OCI-LY3 (cell line): ENCODE results near the gene DBNDD2.

ENCODE experiments used
- H2AFZ ChIP-seq: fragments of 200-600, 300-600 bp; shearing (Covaris generic); 2 replicates; pipeline ENCODE4 v1.6.0; 2014; ENCODE audit warnings: antibody characterized with exemption, low read depth, low read length
- H3K27ac ChIP-seq: fragments of 200-600, 300-600 bp; sonication (generic); 2 replicates; pipeline ENCODE4 v1.5.1; 2014; ENCODE audit warnings: mild to moderate bottlenecking, low read length, moderate library complexity, mixed read lengths
- H3K27me3 ChIP-seq: fragments of 200-600, 300-600 bp; sonication (generic); 2 replicates; pipeline ENCODE4 v1.6.1; 2014; ENCODE audit warnings: low read depth, low read length, mixed read lengths
- H3K36me3 ChIP-seq: fragments of 200-600, 300-600 bp; sonication (generic); replicated peaks from 2 replicates; pipeline ENCODE3; 2014; ENCODE audit warnings: low read depth, low read length, mixed read lengths
- H3K4me1 ChIP-seq: fragments of 300-600, 200-600 bp; sonication (generic); 2 replicates; pipeline ENCODE4 v1.6.1; 2014; ENCODE audit warnings: low read length, mixed read lengths
- H3K4me2 ChIP-seq: fragments of 200-600, 300-600 bp; sonication (generic); 2 replicates; pipeline ENCODE4 v1.6.1; 2014; ENCODE audit warnings: low read length, mixed read lengths
- H3K4me3 ChIP-seq: fragments of 300-600, 200-600 bp; sonication (generic); 2 replicates; pipeline ENCODE4 v1.5.1; 2014; ENCODE audit warnings: antibody characterized with exemption, mild to moderate bottlenecking, low read length, moderate library complexity
- H3K79me2 ChIP-seq: fragments of 300-600, 200-600 bp; shearing (Covaris generic); 2 replicates; pipeline ENCODE4 v1.6.1; 2014; ENCODE audit warnings: mild to moderate bottlenecking, low read length, mixed read lengths
- H3K9ac ChIP-seq: fragments of 300-600, 200-600 bp; shearing (Covaris generic); 2 replicates; pipeline ENCODE4 v1.6.0; 2014; ENCODE audit warnings: mild to moderate bottlenecking, low read length, moderate library complexity
- H3K9me3 ChIP-seq: fragments of 200-600, 300-600 bp; shearing (Covaris generic); 2 replicates; pipeline ENCODE4 v1.6.1; 2014; ENCODE audit warnings: low read length, mixed read lengths; ENCODE audit not compliant: insufficient read depth
- H4K20me1 ChIP-seq: fragments of 200-600, 300-600 bp; sonication (generic); 2 replicates; pipeline ENCODE4 v1.6.1; 2016; ENCODE audit warnings: low read length, mixed read lengths; ENCODE audit not compliant: insufficient read depth
- EZH2phosphoT487 ChIP-seq: fragments of 200-600 bp; shearing (Covaris generic); IDR thresholded peaks from 2 replicates; pipeline ENCODE4 v1.6.1; 2018; ENCODE audit warnings: antibody characterized with exemption, mixed run types, low read depth
- TF ChIP-seq, protein P1 (sequence below): fragments of 200-600, 300-600 bp; sonication (generic); IDR thresholded peaks from 2 replicates; pipeline ENCODE4 v1.5.1; 2014; ENCODE audit warnings: antibody characterized with exemption, low read length, low read depth

Gene DBNDD2

DNA sequence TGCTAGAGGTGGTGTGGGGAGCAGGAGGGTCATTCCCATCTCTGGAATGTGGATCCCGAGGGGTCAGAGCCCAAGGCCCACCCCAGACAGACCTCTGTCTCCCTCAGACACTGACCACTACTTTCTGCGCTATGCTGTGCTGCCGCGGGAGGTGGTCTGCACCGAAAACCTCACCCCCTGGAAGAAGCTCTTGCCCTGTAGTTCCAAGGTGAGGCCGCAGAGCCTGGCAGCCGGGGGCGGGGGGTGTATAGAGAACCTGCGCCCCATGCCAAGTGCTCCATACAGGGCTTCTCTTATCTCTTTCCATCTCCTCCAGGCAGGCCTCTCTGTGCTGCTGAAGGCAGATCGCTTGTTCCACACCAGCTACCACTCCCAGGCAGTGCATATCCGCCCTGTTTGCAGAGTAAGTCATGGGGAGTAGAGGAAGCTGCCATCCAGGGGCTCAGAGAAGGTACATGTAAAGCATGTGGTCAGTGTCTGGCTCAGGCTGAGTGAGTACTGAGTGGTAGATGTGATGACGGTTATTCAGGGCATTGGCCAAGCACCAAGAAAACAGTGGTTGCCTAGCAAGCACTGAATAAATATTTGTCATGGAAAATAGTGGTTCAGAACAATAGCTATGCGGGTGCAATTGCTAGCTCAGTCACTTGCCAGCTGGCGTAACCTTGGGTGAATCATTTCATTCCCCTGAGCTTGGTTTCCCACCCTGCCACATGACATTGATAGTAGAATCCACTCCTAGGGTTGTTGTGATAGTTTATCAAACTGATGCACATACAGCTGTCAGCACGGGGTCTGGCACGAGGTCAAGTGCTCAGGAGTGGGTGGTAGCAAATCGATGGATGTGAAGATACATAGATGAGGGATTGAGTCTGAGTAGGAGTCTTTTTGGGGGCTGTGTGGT is 11.4 kb downstream of the DBNDD2 start:
- Histone ChIP-seq H2AFZ (no peak overlapping the region), H3K4me2 (no peak overlapping the region), H3K36me3 (peaks cover 41% of the 10 kb centered on the region), H3K9me3 (no peaks in the 10 kb centered on the region), H3K4me1 (peaks cover 17% of the 10 kb centered on the region), H3K79me2 (peaks cover 27% of the 10 kb centered on the region), H4K20me1 (no peaks in the 10 kb centered on the region), H3K27me3 (no peaks in the 10 kb centered on the region), H3K27ac (no peak overlapping the region), H3K4me3 (no peak overlapping the region), H3K9ac (no peak overlapping the region)
- TF ChIP-seq, protein P1, sequence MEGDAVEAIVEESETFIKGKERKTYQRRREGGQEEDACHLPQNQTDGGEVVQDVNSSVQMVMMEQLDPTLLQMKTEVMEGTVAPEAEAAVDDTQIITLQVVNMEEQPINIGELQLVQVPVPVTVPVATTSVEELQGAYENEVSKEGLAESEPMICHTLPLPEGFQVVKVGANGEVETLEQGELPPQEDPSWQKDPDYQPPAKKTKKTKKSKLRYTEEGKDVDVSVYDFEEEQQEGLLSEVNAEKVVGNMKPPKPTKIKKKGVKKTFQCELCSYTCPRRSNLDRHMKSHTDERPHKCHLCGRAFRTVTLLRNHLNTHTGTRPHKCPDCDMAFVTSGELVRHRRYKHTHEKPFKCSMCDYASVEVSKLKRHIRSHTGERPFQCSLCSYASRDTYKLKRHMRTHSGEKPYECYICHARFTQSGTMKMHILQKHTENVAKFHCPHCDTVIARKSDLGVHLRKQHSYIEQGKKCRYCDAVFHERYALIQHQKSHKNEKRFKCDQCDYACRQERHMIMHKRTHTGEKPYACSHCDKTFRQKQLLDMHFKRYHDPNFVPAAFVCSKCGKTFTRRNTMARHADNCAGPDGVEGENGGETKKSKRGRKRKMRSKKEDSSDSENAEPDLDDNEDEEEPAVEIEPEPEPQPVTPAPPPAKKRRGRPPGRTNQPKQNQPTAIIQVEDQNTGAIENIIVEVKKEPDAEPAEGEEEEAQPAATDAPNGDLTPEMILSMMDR, result no peak
- no peak for TF ChIP-seq EZH2phosphoT487

DNA sequence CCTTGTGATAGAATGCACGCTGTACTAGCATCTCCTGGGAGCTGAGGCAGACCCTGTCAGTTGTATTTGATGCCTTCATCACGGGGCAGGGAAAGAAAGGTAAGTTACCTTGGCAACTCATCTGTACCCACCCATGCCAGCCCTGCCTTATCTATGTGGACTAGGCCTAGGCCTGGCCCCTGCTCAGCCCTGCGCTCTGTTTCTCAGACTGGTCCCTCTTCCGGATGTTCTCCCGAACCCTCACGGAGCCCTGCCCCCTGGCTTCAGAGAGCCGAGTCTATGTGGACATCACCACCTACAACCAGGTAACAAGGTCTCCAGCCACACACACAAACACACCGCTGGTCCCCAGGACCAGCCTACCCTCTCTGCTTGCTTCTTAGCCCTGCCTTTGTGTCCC is 12.0 kb downstream of the DBNDD2 start:
- Histone ChIP-seq H3K27ac (no peak overlapping the region), H3K4me2 (no peak overlapping the region), H3K36me3 (peaks cover 45% of the 10 kb centered on the region)

DNA sequence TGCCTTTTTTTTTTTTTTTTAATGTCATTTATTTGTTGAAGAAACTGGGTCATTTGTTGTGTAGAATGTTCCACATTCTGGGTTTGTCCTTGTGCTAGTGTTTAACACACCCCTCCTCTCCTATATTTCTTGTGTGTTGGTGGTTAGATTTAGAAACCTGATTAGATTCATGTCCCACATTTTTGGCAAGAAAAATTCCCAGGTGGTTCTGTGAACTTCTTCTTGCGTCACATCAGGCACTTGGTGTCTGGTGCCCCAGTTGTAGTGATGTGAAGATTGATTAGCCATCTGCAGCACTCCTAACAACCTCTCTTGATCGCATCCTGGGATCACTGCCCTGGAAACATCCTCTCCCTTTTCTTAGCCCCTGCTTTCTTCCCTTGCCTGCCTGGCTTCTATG is 15.6 kb downstream of the DBNDD2 start:
- H3K36me3 ChIP-seq, result peaks cover 56% of the 10 kb centered on the region

More for the DNA sequence above, 12.0 kb downstream of the DBNDD2 start:
- Histone ChIP-seq H3K4me1 (peaks cover 11% of the 10 kb centered on the region), H3K27me3 (no peaks in the 10 kb centered on the region), H3K9ac (no peak overlapping the region), H4K20me1 (no peaks in the 10 kb centered on the region), H2AFZ (no peak overlapping the region), H3K9me3 (no peaks in the 10 kb centered on the region), H3K79me2 (peaks cover 27% of the 10 kb centered on the region), H3K4me3 (no peak overlapping the region)
- TF ChIP-seq, protein P1, result no peak
- TF ChIP-seq EZH2phosphoT487, result no peak

DNA sequence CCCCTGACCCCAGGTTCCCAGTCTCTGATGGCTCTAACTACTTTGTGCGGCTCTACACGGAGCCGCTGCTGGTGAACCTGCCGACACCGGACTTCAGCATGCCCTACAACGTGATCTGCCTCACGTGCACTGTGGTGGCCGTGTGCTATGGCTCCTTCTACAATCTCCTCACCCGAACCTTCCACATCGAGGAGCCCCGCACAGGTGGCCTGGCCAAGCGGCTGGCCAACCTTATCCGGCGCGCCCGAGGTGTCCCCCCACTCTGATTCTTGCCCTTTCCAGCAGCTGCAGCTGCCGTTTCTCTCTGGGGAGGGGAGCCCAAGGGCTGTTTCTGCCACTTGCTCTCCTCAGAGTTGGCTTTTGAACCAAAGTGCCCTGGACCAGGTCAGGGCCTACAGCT is 17.5 kb downstream of the DBNDD2 start:
- TF ChIP-seq, protein P1, result no peak
- TF ChIP-seq EZH2phosphoT487, result no peak
- Histone ChIP-seq H3K36me3 (peaks cover 43% of the 10 kb centered on the region), H2AFZ (no peak overlapping the region), H3K4me3 (no peak overlapping the region), H3K9ac (no peak overlapping the region), H3K4me1 (no peaks in the 10 kb centered on the region), H3K9me3 (no peaks in the 10 kb centered on the region), H3K4me2 (no peak overlapping the region), H3K27me3 (no peaks in the 10 kb centered on the region), H4K20me1 (no peaks in the 10 kb centered on the region), H3K27ac (no peak overlapping the region), H3K79me2 (no peaks in the 10 kb centered on the region)

More for the DNA sequence above, 15.6 kb downstream of the DBNDD2 start:
- Histone ChIP-seq H3K79me2 (no peaks in the 10 kb centered on the region), H3K9ac (no peak overlapping the region), H3K9me3 (no peaks in the 10 kb centered on the region), H3K4me1 (no peaks in the 10 kb centered on the region), H3K27me3 (no peaks in the 10 kb centered on the region), H3K4me2 (no peak overlapping the region), H2AFZ (no peak overlapping the region), H3K4me3 (no peak overlapping the region), H3K27ac (no peak overlapping the region), H4K20me1 (no peaks in the 10 kb centered on the region)
- TF ChIP-seq, protein P1, result no peak
- TF ChIP-seq EZH2phosphoT487, result no peak
